Keratinocyte (primary cell): Measurements from ENCODE around the gene RBBP4. TPM values are rescaled to one million over a fixed set of nuclear protein-coding genes. Genes with fewer than 3 reads are reported as not detected.

Experiments used
- DNase-seq: peaks from one replicate; pipeline ENCODE4 v3.0.0-alpha.2; 2011; ENCODE audit warnings: low read depth, missing footprints, low spot score
- FAIRE-seq: peaks from 2 replicates; lab custom pipeline; 2011; peaks lifted over from hg19 to GRCh38; lab: Jason Lieb, UNC
- H2AFZ ChIP-seq: 2 replicates; pipeline ENCODE4 v1.6.0; 2012; ENCODE audit warnings: low read length, control low read depth, inconsistent platforms; ENCODE audit not compliant: control insufficient read depth
- H3K27ac ChIP-seq: 2 replicates; pipeline ENCODE4 v1.5.1; 2011; ENCODE audit warnings: low read length; ENCODE audit not compliant: control insufficient read depth, insufficient read depth
- H3K27me3 ChIP-seq: 3 replicates; pipeline ENCODE4 v1.6.0; 2011; ENCODE audit warnings: low read length; ENCODE audit not compliant: control insufficient read depth, insufficient read depth; ENCODE audit errors: extremely low read depth
- H3K36me3 ChIP-seq, 2 experiments: 2 replicates in 1 of 2; 3 replicates in 1 of 2; pipeline ENCODE4 v1.5.1; 2011; ENCODE audit warnings: low read length in 2 of 2, mild to moderate bottlenecking in 1 of 2; ENCODE audit not compliant: control insufficient read depth in 2 of 2, insufficient read depth in 2 of 2; ENCODE audit errors: extremely low read depth in 1 of 2
- H3K4me1 ChIP-seq: 3 replicates; pipeline ENCODE4 v1.5.1; 2011; ENCODE audit warnings: low read length; ENCODE audit not compliant: control insufficient read depth, insufficient read depth; ENCODE audit errors: extremely low read depth
- H3K4me2 ChIP-seq: 3 replicates; pipeline ENCODE4 v1.6.0; 2011; ENCODE audit warnings: low read depth, low read length; ENCODE audit not compliant: control insufficient read depth, insufficient read depth; ENCODE audit errors: extremely low read depth
- H3K4me3 ChIP-seq, 3 experiments: fragments of 200-600 bp in 1 of 3; sonication (generic) in 1 of 3; 2 replicates in 2 of 3; 3 replicates in 1 of 3; pipeline ENCODE4 v1.5.1; 2011 to 2016; ENCODE audit warnings: low read length in 3 of 3, mild to moderate bottlenecking in 3 of 3, control low read depth in 2 of 3, inconsistent platforms in 1 of 3, low read depth in 1 of 3, mixed read lengths in 1 of 3, mixed run types in 1 of 3, moderate library complexity in 1 of 3; ENCODE audit not compliant: control insufficient read depth in 2 of 3, insufficient read depth in 2 of 3; ENCODE audit errors: extremely low read depth in 1 of 3
- H3K79me2 ChIP-seq: 2 replicates; pipeline ENCODE4 v1.6.0; 2012; ENCODE audit warnings: low read length; ENCODE audit not compliant: control insufficient read depth, insufficient read depth
- H3K9ac ChIP-seq: 3 replicates; pipeline ENCODE4 v1.6.0; 2011; ENCODE audit warnings: low read length; ENCODE audit not compliant: control insufficient read depth, insufficient read depth; ENCODE audit errors: extremely low read depth
- H3K9me1 ChIP-seq: 3 replicates; pipeline ENCODE4 v1.6.0; 2011; ENCODE audit warnings: low read length; ENCODE audit not compliant: control insufficient read depth, insufficient read depth; ENCODE audit errors: extremely low read depth
- H3K9me3 ChIP-seq: 2 replicates; pipeline ENCODE4 v1.5.1; 2012; ENCODE audit warnings: low read depth, low read length; ENCODE audit not compliant: control insufficient read depth
- H4K20me1 ChIP-seq: 3 replicates; pipeline ENCODE4 v1.6.0; 2011; ENCODE audit warnings: low read length; ENCODE audit not compliant: control insufficient read depth, insufficient read depth; ENCODE audit errors: extremely low read depth
- CTCF ChIP-seq, 3 experiments: IDR thresholded peaks in 1 of 3; conservative IDR thresholded peaks in 1 of 3; optimal IDR thresholded peaks in 1 of 3; 2 replicates in 2 of 3; 3 replicates in 1 of 3; pipeline versions ENCODE3 to v1.5.1; 2011; ENCODE audit warnings: low read length in 3 of 3, mild to moderate bottlenecking in 3 of 3, moderate library complexity in 2 of 3, control low read depth in 1 of 3, inconsistent platforms in 1 of 3; ENCODE audit not compliant: insufficient read depth in 2 of 3; ENCODE audit errors: extremely low read depth in 1 of 3
- EZH2 ChIP-seq: IDR thresholded peaks from one replicate; pipeline ENCODE4 v1.6.1; 2012; ENCODE audit warnings: inconsistent platforms, mild to moderate bottlenecking, low read length, moderate library complexity
- dilution Hi-C: fragments of 300-500 bp; cut with MboI; formaldehyde crosslinking; loops from one replicate; pipeline ENCODE4 v1.7.0; 2020; ENCODE audit warnings: low sequenced_read_pairs; ENCODE audit not compliant: extremely low pct_ligation_motif_present
- polyA plus RNA-seq, 5 experiments: library from polyadenylated mRNA; depleted of rRNA in 3 of 5; stranded (reverse) in 3 of 5; stranded (forward) in 1 of 5; unstranded in 1 of 5; fragments of >200 nt; gene quantifications; 1 replicate in 1 of 5; 2 replicates in 3 of 5; 3 replicates in 1 of 5; pipeline versions ENCODE4 v1.2.1 to v1.2.3, GENCODE V29; 2011 to 2012; ENCODE audit warnings: missing spikeins in 2 of 5, low read depth in 1 of 5, low replicate concordance in 1 of 5

The RBBP4 gene
- polyA plus RNA-seq, 1 donor (not counting 4 experiments of a cell fraction or from before 2014, with no cell fraction given) = 61.5 TPM

- DNase-seq = no peak
- peaks cover 11% of the 10 kb centered on the region for H3K4me1 ChIP-seq
- TF ChIP-seq CTCF (optimal IDR thresholded peaks at IDR 0.05 in 1 of 3, IDR thresholded peaks at IDR 0.05 in 1 of 3, conservative IDR thresholded peaks at IDR 0.05 in 1 of 3; ENCODE audit: extremely low read depth in 1 of 3, insufficient read depth in 2 of 3, low read length in 3 of 3) (no peak), EZH2 (no peak)
- FAIRE-seq = no peak
- H3K4me2 ChIP-seq = peak overlapping the region; percentile 99
- peak overlapping the region in 2 of 3 experiments; percentile 68 to 72 for H3K4me3 ChIP-seq
- H4K20me1 ChIP-seq = no peaks in the 10 kb centered on the region
- no peak overlapping the region for H2AFZ ChIP-seq
- dilution Hi-C loops = no loop called here
- H3K36me3 ChIP-seq = peaks cover 7 to 19% of the 10 kb centered on the region in 2 experiments
- peak overlapping the region; percentile 99 for H3K9ac ChIP-seq
- H3K9me3 ChIP-seq = no peaks in the 10 kb centered on the region
- H3K9me1 ChIP-seq = peaks cover 2% of the 10 kb centered on the region
- peak overlapping the region; percentile 100 for H3K27ac ChIP-seq
- peaks cover 72% of the 10 kb centered on the region for H3K79me2 ChIP-seq
- no peaks in the 10 kb centered on the region for H3K27me3 ChIP-seq
Observed at GRCh38 chr1:32652244-32652962, 1.4 kb downstream of the RBBP4 start.

- no peak overlapping the region for H3K4me3 ChIP-seq
- no peaks in the 10 kb centered on the region for H3K9me3 ChIP-seq
- H2AFZ ChIP-seq = no peak overlapping the region
- H3K27me3 ChIP-seq = no peaks in the 10 kb centered on the region
- H3K9ac ChIP-seq = no peak overlapping the region
- FAIRE-seq (no peak), DNase-seq (no peak)
- H3K79me2 ChIP-seq = peaks cover 26% of the 10 kb centered on the region
- H3K9me1 ChIP-seq = no peaks in the 10 kb centered on the region
- H3K4me1 ChIP-seq = no peaks in the 10 kb centered on the region
- no peaks in the 10 kb centered on the region for H4K20me1 ChIP-seq
- no peak overlapping the region for H3K27ac ChIP-seq
- H3K4me2 ChIP-seq = no peak overlapping the region
- dilution Hi-C loops = no loop called here
- peaks cover 15 to 24% of the 10 kb centered on the region in 2 experiments for H3K36me3 ChIP-seq
- TF ChIP-seq EZH2 (no peak), CTCF (optimal IDR thresholded peaks at IDR 0.05 in 1 of 3, IDR thresholded peaks at IDR 0.05 in 1 of 3, conservative IDR thresholded peaks at IDR 0.05 in 1 of 3; ENCODE audit: extremely low read depth in 1 of 3, insufficient read depth in 2 of 3, low read length in 3 of 3) (no peak)
Observed at GRCh38 chr1:32659581-32659980, 8.6 kb downstream of the RBBP4 start.
